Measurements from ENCODE around the gene HSD17B2.

HSD17B2 gene

DNA sequence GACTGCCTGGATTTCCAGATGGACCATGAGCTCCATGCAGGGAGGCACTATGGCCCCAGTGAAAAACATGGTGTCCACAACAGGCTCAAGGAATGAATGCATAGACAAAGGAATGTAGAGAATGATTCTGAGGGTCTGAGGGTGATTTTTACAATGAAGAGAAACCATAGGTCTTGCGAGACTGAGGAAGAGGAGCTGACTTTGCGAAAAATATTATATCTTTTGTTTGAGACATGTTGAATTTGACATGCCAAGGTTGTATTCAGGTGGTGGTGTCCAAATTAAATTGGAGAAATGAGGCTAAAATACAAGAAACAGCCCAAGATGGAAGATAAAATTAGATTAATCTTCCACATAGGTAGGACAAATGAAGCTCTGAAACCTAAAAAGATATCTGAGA is 12.7 kb downstream of the HSD17B2 start:
- TF ChIP-seq POLR2AphosphoS5 (IDR thresholded peaks at IDR 0.05; ENCODE audit: borderline replicate concordance, low read depth, low read length) (no peak), FOXP2 (optimal IDR thresholded peaks at IDR 0.05; ENCODE audit: control extremely low read depth, extremely low read length, insufficient read depth) (no peak), EZH2 (IDR thresholded peaks at IDR 0.05) (no peak)
- no peak overlapping the region for H3K9ac ChIP-seq (ENCODE audit: insufficient read length)

DNA sequence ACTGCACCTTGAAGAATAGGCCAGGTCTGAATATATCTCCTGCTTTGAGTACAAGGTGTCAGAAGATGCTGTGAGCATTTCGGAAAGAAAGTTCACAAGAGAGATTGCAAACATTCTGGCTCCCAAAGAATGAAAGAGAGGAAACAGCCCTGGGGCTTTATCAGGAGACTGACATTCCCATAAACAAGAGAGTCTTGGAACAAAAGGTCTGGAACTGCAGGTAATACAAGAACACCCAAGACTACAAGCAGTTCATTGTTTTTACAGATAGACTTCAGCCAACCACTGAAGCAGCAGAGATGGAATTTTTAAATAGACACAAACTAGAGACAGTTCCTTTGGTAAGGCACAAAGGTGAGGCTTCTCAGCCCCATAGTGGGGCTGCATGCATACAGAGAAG is 14.4 kb downstream of the HSD17B2 start:
- no peak overlapping the region for H3K9ac ChIP-seq (ENCODE audit: insufficient read length)
- no peak overlapping the region for H3K4me3 ChIP-seq
- no peak for TF ChIP-seq EZH2 (IDR thresholded peaks at IDR 0.05)
- TF ChIP-seq FOXP2 (optimal IDR thresholded peaks at IDR 0.05; ENCODE audit: control extremely low read depth, extremely low read length, insufficient read depth), result no peak
- TF ChIP-seq POLR2AphosphoS5 (IDR thresholded peaks at IDR 0.05; ENCODE audit: borderline replicate concordance, low read depth, low read length), result no peak
- DNase-seq (ENCODE audit: low read depth, low spot score), result no peak
- H3K9me3 ChIP-seq (ENCODE audit: low read depth, low read length), result no peaks in the 10 kb centered on the region
- no peak overlapping the region for H3K27ac ChIP-seq
- no peaks in the 10 kb centered on the region; the same call in 1 of the 2 replicates for H3K36me3 ChIP-seq (ENCODE audit: insufficient read depth, low read length)

More for the DNA sequence above, 12.7 kb downstream of the HSD17B2 start:
- no peak overlapping the region for H3K4me3 ChIP-seq
- no peaks in the 10 kb centered on the region; the same call in 1 of the 2 replicates for H3K36me3 ChIP-seq (ENCODE audit: insufficient read depth, low read length)
- no peak for DNase-seq (ENCODE audit: low read depth, low spot score)
- no peak overlapping the region for H3K27ac ChIP-seq
- no peaks in the 10 kb centered on the region for H3K9me3 ChIP-seq (ENCODE audit: low read depth, low read length)

- Histone ChIP-seq H3K9ac (ENCODE audit: insufficient read length) (no peak overlapping the region), H3K27ac (no peak overlapping the region), H3K4me3 (no peak overlapping the region), H3K9me3 (ENCODE audit: low read depth, low read length) (no peaks in the 10 kb centered on the region), H3K36me3 (ENCODE audit: insufficient read depth, low read length) (no peaks in the 10 kb centered on the region; the same call in 1 of the 2 replicates)
- TF ChIP-seq POLR2AphosphoS5 (IDR thresholded peaks at IDR 0.05; ENCODE audit: borderline replicate concordance, low read depth, low read length), result no peak
- no peak for TF ChIP-seq EZH2 (IDR thresholded peaks at IDR 0.05)
- no peak for TF ChIP-seq FOXP2 (optimal IDR thresholded peaks at IDR 0.05; ENCODE audit: control extremely low read depth, extremely low read length, insufficient read depth)
- no peak for DNase-seq (ENCODE audit: low read depth, low spot score)
These were observed 15.5 kb downstream of the HSD17B2 start for GRCh38 chr16:82050506-82050905.

DNA sequence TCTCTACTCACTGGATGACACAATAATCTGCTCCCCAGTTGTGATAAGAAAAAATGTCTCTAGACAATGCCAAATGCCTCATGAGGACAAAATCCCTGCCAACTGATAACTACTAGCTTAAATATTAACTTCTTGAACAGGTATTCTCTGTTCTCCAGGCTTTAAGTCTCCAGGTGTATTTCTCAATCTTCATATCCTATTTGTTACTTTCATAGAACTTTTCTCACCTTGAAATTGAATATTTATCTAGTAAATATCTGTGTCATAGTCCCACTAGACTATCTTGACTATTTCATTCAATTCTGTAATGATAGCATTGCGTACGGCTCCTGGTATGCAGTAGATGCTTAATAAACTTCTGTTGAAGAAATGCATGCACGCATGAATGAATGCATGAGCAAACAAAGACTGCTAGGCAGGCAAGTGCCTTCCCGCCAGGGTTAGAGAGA is 15.9 kb downstream of the HSD17B2 start:
- Histone ChIP-seq H3K4me3 (no peak overlapping the region), H3K36me3 (ENCODE audit: insufficient read depth, low read length) (no peaks in the 10 kb centered on the region; the same call in 1 of the 2 replicates), H3K27ac (no peak overlapping the region), H3K9me3 (ENCODE audit: low read depth, low read length) (no peaks in the 10 kb centered on the region), H3K9ac (ENCODE audit: insufficient read length) (no peak overlapping the region)
- DNase-seq (ENCODE audit: low read depth, low spot score), result no peak
- no peak for TF ChIP-seq POLR2AphosphoS5 (IDR thresholded peaks at IDR 0.05; ENCODE audit: borderline replicate concordance, low read depth, low read length)
- TF ChIP-seq FOXP2 (optimal IDR thresholded peaks at IDR 0.05; ENCODE audit: control extremely low read depth, extremely low read length, insufficient read depth), result no peak
- no peak for TF ChIP-seq EZH2 (IDR thresholded peaks at IDR 0.05)

GRCh38 chr16:82051656-82052055 is 16.6 kb downstream of the HSD17B2 start:
- H3K4me3 ChIP-seq, result no peak overlapping the region
- H3K27ac ChIP-seq, result no peak overlapping the region
- DNase-seq (ENCODE audit: low read depth, low spot score), result no peak
- no peak for TF ChIP-seq POLR2AphosphoS5 (IDR thresholded peaks at IDR 0.05; ENCODE audit: borderline replicate concordance, low read depth, low read length)
- no peak for TF ChIP-seq FOXP2 (optimal IDR thresholded peaks at IDR 0.05; ENCODE audit: control extremely low read depth, extremely low read length, insufficient read depth)
- TF ChIP-seq EZH2 (IDR thresholded peaks at IDR 0.05), result no peak
- no peak overlapping the region for H3K9ac ChIP-seq (ENCODE audit: insufficient read length)
- H3K36me3 ChIP-seq (ENCODE audit: insufficient read depth, low read length), result no peaks in the 10 kb centered on the region
- no peaks in the 10 kb centered on the region for H3K9me3 ChIP-seq (ENCODE audit: low read depth, low read length)

DNA sequence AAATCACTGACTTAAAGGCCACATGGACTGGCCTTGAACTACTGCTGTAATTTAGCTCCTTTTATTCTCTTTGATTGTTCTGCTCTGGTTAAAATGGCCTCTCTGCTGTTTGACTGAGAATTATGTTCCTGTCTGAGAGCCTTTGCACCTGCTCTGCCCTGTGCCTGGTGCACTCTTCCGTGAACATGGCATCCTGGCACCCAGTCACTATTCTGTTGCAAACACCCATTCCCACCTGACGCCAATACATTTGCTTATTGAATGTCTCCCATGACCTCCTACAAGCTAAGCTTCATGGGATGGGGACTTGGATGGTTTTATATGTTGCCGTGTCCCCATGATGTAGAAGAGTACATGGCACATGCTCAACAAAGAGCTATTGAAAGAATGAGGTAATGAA is 20.1 kb downstream of the HSD17B2 start:
- DNase-seq (ENCODE audit: low read depth, low spot score), result no peak
- no peaks in the 10 kb centered on the region for H3K36me3 ChIP-seq (ENCODE audit: insufficient read depth, low read length)
- no peaks in the 10 kb centered on the region for H3K9me3 ChIP-seq (ENCODE audit: low read depth, low read length)
- H3K27ac ChIP-seq, result no peak overlapping the region
- H3K9ac ChIP-seq (ENCODE audit: insufficient read length), result no peak overlapping the region
- TF ChIP-seq EZH2 (IDR thresholded peaks at IDR 0.05) (no peak), POLR2AphosphoS5 (IDR thresholded peaks at IDR 0.05; ENCODE audit: borderline replicate concordance, low read depth, low read length) (no peak), FOXP2 (optimal IDR thresholded peaks at IDR 0.05; ENCODE audit: control extremely low read depth, extremely low read length, insufficient read depth) (no peak)
- no peak overlapping the region for H3K4me3 ChIP-seq

- TF ChIP-seq FOXP2 (optimal IDR thresholded peaks at IDR 0.05; ENCODE audit: control extremely low read depth, extremely low read length, insufficient read depth) (no peak), EZH2 (IDR thresholded peaks at IDR 0.05) (no peak), POLR2AphosphoS5 (IDR thresholded peaks at IDR 0.05; ENCODE audit: borderline replicate concordance, low read depth, low read length) (no peak)
- no peak overlapping the region for H3K4me3 ChIP-seq
- H3K9ac ChIP-seq (ENCODE audit: insufficient read length), result no peak overlapping the region
- no peaks in the 10 kb centered on the region for H3K36me3 ChIP-seq (ENCODE audit: insufficient read depth, low read length)
- no peak for DNase-seq (ENCODE audit: low read depth, low spot score)
- H3K9me3 ChIP-seq (ENCODE audit: low read depth, low read length), result no peaks in the 10 kb centered on the region
- H3K27ac ChIP-seq, result no peak overlapping the region
These were observed 20.9 kb downstream of the HSD17B2 start for GRCh38 chr16:82055728-82056549.

- Histone ChIP-seq H3K27ac (no peak overlapping the region), H3K4me3 (no peak overlapping the region), H3K9me3 (ENCODE audit: low read depth, low read length) (no peaks in the 10 kb centered on the region), H3K9ac (ENCODE audit: insufficient read length) (no peak overlapping the region), H3K36me3 (ENCODE audit: insufficient read depth, low read length) (no peaks in the 10 kb centered on the region)
- TF ChIP-seq EZH2 (IDR thresholded peaks at IDR 0.05), result no peak
- TF ChIP-seq POLR2AphosphoS5 (IDR thresholded peaks at IDR 0.05; ENCODE audit: borderline replicate concordance, low read depth, low read length), result no peak
- TF ChIP-seq FOXP2 (optimal IDR thresholded peaks at IDR 0.05; ENCODE audit: control extremely low read depth, extremely low read length, insufficient read depth), result no peak
- no peak for DNase-seq (ENCODE audit: low read depth, low spot score)
These were observed 21.5 kb downstream of the HSD17B2 start for GRCh38 chr16:82056550-82056896.

Measured in SK-N-MC (cell line).